NT2/D1 (cell line): ENCODE results near the gene SLC1A2.

Experiments used
- YY1 ChIP-seq: IDR thresholded peaks from 2 replicates; pipeline ENCODE4 v1.6.1; 2011; ENCODE audit not compliant: insufficient read length, insufficient read depth
- ZNF274 ChIP-seq: IDR thresholded peaks from 2 replicates; pipeline ENCODE4 v1.6.1; 2011; ENCODE audit warnings: mild to moderate bottlenecking, low read depth, low read length

GRCh38 chr11:35225946-35226520 is 193.3 kb downstream of the SLC1A2 start:
- no peak for TF ChIP-seq YY1
- no peak for TF ChIP-seq ZNF274
